Measurements from ENCODE around the gene RBFOX1. TPM values are rescaled to one million over a fixed set of nuclear protein-coding genes. Genes with fewer than 3 reads are reported as not detected.

The RBFOX1 gene
- total RNA-seq, 1 experiment from 2014 or later = not detected

- no peaks in the 10 kb centered on the region for H3K9me2 ChIP-seq (ENCODE audit: insufficient read depth)
- intact Hi-C loops (cut with micrococcal nuclease) = no loop called here
- no peak overlapping the region for H3K9ac ChIP-seq (ENCODE audit: low read length)
- POLR2A ChIA-PET = no interaction called here
- H3K27me3 ChIP-seq (ENCODE audit: insufficient read depth, low read length) = no peaks in the 10 kb centered on the region
- H3K9me3 ChIP-seq (ENCODE audit: control insufficient read depth in 1 of 2, insufficient read depth in 1 of 2, low read depth in 1 of 2, low read length in 2 of 2) = peaks cover 7 to 23% of the 10 kb centered on the region in 2 experiments; a peak in 2 of 4 replicates
- H4K20me1 ChIP-seq (ENCODE audit: insufficient read depth) = no peaks in the 10 kb centered on the region
- DNase-seq (ENCODE audit: low read depth, low spot score) (no peak), ATAC-seq (no peak)
- no peaks in the 10 kb centered on the region for H3K4me1 ChIP-seq (ENCODE audit: control insufficient read depth in 1 of 2, insufficient read depth in 2 of 2, low read length in 2 of 2)
- BruUV-seq (replicated peaks) = no TSS peak
- H2AFZ ChIP-seq (ENCODE audit: low read depth, low read length, poor library complexity, severe bottlenecking) = no peak overlapping the region
- H3K4me2 ChIP-seq (ENCODE audit: low read length) = no peak overlapping the region
- H3K79me2 ChIP-seq (ENCODE audit: insufficient read depth, low read length) = no peaks in the 10 kb centered on the region
- CTCF ChIA-PET = no interaction called here
- TF ChIP-seq TCF7L2 (IDR thresholded peaks at IDR 0.05; ENCODE audit: borderline replicate concordance, extremely low read depth, insufficient read depth, insufficient read length) (no peak), MAX (IDR thresholded peaks at IDR 0.05) (no peak), EZH2 (IDR thresholded peaks at IDR 0.05) (no peak)
- H3K27ac ChIP-seq (ENCODE audit: low read depth, low read length) = no peak overlapping the region
- H3K36me3 ChIP-seq (ENCODE audit: control insufficient read depth in 1 of 2, insufficient read depth in 2 of 2, low read length in 2 of 2) = no peaks in the 10 kb centered on the region
- RAD21 ChIA-PET (ENCODE audit: low non-redundant PET in 1 of 2, low total read pairs in 2 of 2, uncharacterized antibody in 2 of 2, unreplicated experiment in 2 of 2) = no interaction called here
- H3K4me3 ChIP-seq (replicated peaks in 1 of 2; ENCODE audit: low read depth in 1 of 2, low read length in 2 of 2) = no peak overlapping the region
Observed at GRCh38 chr16:7382521-7382920, 49.9 kb downstream of the RBFOX1 start.

- Histone ChIP-seq H3K9ac (ENCODE audit: low read length) (no peak overlapping the region), H4K20me1 (ENCODE audit: insufficient read depth) (no peaks in the 10 kb centered on the region), H3K4me3 (replicated peaks in 1 of 2; ENCODE audit: low read depth in 1 of 2, low read length in 2 of 2) (no peak overlapping the region), H3K4me2 (ENCODE audit: low read length) (no peak overlapping the region), H3K9me3 (ENCODE audit: control insufficient read depth in 1 of 2, insufficient read depth in 1 of 2, low read depth in 1 of 2, low read length in 2 of 2) (peaks cover 0 to 24% of the 10 kb centered on the region in 2 experiments; a peak in 2 of 4 replicates), H3K79me2 (ENCODE audit: insufficient read depth, low read length) (no peaks in the 10 kb centered on the region), H3K9me2 (ENCODE audit: insufficient read depth) (no peaks in the 10 kb centered on the region), H3K4me1 (ENCODE audit: control insufficient read depth in 1 of 2, insufficient read depth in 2 of 2, low read length in 2 of 2) (no peaks in the 10 kb centered on the region), H2AFZ (ENCODE audit: low read depth, low read length, poor library complexity, severe bottlenecking) (no peak overlapping the region), H3K27ac (ENCODE audit: low read depth, low read length) (no peak overlapping the region), H3K27me3 (ENCODE audit: insufficient read depth, low read length) (no peaks in the 10 kb centered on the region), H3K36me3 (ENCODE audit: control insufficient read depth in 1 of 2, insufficient read depth in 2 of 2, low read length in 2 of 2) (no peaks in the 10 kb centered on the region)
- CTCF ChIA-PET = no interaction called here
- TF ChIP-seq TCF7L2 (IDR thresholded peaks at IDR 0.05; ENCODE audit: borderline replicate concordance, extremely low read depth, insufficient read depth, insufficient read length) (no peak), SIN3A (IDR thresholded peaks at IDR 0.05; ENCODE audit: low read depth) (no peak), ATF3 (IDR thresholded peaks at IDR 0.05) (no peak), YY1 (IDR thresholded peaks at IDR 0.05; ENCODE audit: extremely low read depth, insufficient replicate concordance, low read depth, low read length) (no peak), ZFX (IDR thresholded peaks at IDR 0.05) (no peak), CBX3 (IDR thresholded peaks at IDR 0.05; ENCODE audit: low read depth) (no peak), CTCF (IDR thresholded peaks at IDR 0.05 in 2 of 3, conservative IDR thresholded peaks at IDR 0.05 in 1 of 3; ENCODE audit: borderline replicate concordance in 1 of 3, insufficient read depth in 1 of 3, low read depth in 2 of 3, low read length in 2 of 3) (no peak), SP1 (IDR thresholded peaks at IDR 0.05; ENCODE audit: low read depth) (no peak), EGR1 (IDR thresholded peaks at IDR 0.05; ENCODE audit: low read depth) (no peak), JUND (IDR thresholded peaks at IDR 0.05) (no peak), MAX (IDR thresholded peaks at IDR 0.05) (no peak), ELF1 (IDR thresholded peaks at IDR 0.05; ENCODE audit: borderline replicate concordance, low read depth) (no peak), RAD21 (IDR thresholded peaks at IDR 0.05; ENCODE audit: low read depth) (no peak)
- POLR2A ChIA-PET = no interaction called here
- DNase-seq (ENCODE audit: low read depth, low spot score) (no peak), ATAC-seq (no peak)
- no TSS peak for BruUV-seq (replicated peaks)
- RAD21 ChIA-PET (ENCODE audit: low non-redundant PET in 1 of 2, low total read pairs in 2 of 2, uncharacterized antibody in 2 of 2, unreplicated experiment in 2 of 2) = no interaction called here
- intact Hi-C loops (cut with micrococcal nuclease) = no loop called here
Observed at GRCh38 chr16:7390974-7391373, 58.3 kb downstream of the RBFOX1 start.
